Skin epidermis (tissue), 12 donors: ENCODE results near the gene ANKRD44.

Experiments
- H3K27ac ChIP-seq, 21 experiments: fragments of 200-600 bp; sonication (generic) in 11 of 21; one replicate each; pipeline ENCODE4 v1.5.0; 2020; ENCODE audit warnings: mild to moderate bottlenecking in 3 of 21, inconsistent platforms in 2 of 21, moderate library complexity in 2 of 21
- H3K4me3 ChIP-seq, 7 experiments: fragments of 200-600 bp; sonication (generic) in 2 of 7; one replicate each; pipeline ENCODE4 v1.5.0; 2020; ENCODE audit warnings: inconsistent platforms in 2 of 7, mild to moderate bottlenecking in 2 of 7, moderate library complexity in 1 of 7

The ANKRD44 gene

GRCh38 chr2:197113275-197113711 is 197.3 kb downstream of the ANKRD44 start:
- H3K27ac ChIP-seq = peak overlapping the region in 1 of 21 experiments; percentile 21
- no peak overlapping the region for H3K4me3 ChIP-seq

DNA sequence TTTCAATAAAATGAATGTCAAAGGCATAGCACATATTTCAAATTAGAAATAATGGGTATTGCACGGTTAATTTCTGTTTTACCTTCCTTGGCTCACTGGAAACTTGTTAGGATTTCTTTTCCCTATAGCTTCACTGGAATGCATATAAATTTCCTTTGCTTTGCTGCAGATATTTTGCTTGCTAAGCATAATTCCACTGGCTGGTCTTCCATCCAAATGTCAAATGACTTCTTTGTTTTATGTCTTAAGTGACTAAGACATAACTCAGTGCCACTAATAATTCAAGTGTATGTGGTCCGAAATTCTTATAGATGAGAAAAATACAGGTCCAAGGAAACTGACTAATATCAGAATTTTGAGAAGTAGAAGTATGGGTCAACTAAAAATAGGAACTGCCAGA is 201.3 kb downstream of the ANKRD44 start:
- H3K4me3 ChIP-seq = no peak overlapping the region
- no peak overlapping the region for H3K27ac ChIP-seq

GRCh38 chr2:197108758-197109157 is 201.8 kb downstream of the ANKRD44 start:
- H3K27ac ChIP-seq = peak overlapping the region in 5 of 21 experiments; percentile 3 to 67 (median 30)
- no peak overlapping the region for H3K4me3 ChIP-seq

- no peak overlapping the region for H3K4me3 ChIP-seq
- H3K27ac ChIP-seq = peak overlapping the region in 11 of 21 experiments; percentile 6 to 73 (median 46)
Observed at GRCh38 chr2:197107291-197108269, 203.0 kb downstream of the ANKRD44 start.

DNA sequence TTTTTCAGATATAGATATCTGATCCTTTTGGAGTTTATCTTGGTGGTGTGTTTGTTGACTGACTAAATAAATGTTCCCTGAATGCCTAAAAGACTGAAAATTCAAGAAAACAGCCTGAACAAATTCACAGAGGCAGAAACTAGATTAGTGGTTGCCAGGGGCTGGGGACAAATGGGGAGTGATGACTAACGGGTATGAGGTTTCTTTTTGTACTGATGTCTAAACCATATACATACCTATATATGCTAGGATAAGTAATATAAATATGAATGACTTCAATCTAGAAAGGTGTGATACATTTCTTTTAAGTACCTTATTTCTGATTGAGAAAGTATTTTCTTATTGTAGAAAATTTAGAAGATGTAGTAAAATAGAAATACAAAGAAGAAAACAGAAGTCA is 207.2 kb downstream of the ANKRD44 start:
- Histone ChIP-seq H3K27ac (no peak overlapping the region), H3K4me3 (no peak overlapping the region)

DNA sequence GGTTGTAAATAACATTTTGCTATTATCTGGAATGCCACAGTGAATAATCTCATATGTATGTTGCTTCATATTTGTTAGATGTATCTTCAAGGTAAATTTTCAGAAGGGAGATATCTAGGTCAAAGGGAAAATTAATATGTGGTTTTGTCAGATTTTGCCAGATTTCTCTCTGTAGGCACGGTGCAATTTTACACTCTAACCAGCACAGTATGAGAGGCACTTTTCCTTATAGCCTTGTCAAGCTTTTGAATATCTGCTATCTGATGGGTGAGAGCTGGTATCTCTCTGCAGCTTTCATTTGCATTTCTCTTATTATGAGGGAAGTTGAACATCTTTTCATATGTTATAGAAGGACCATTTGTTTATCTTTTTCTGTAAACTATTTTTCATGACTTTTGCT is 208.3 kb downstream of the ANKRD44 start:
- no peak overlapping the region for H3K27ac ChIP-seq
- H3K4me3 ChIP-seq = no peak overlapping the region

- no peak overlapping the region for H3K4me3 ChIP-seq
- no peak overlapping the region for H3K27ac ChIP-seq
Observed at GRCh38 chr2:197101519-197101918, 209.1 kb downstream of the ANKRD44 start.

GRCh38 chr2:197097578-197098366 is 212.8 kb downstream of the ANKRD44 start:
- H3K27ac ChIP-seq = no peak overlapping the region
- H3K4me3 ChIP-seq = no peak overlapping the region

GRCh38 chr2:197096649-197097048 is 213.9 kb downstream of the ANKRD44 start:
- no peak overlapping the region for H3K27ac ChIP-seq
- H3K4me3 ChIP-seq = no peak overlapping the region

- Histone ChIP-seq H3K4me3 (no peak overlapping the region), H3K27ac (no peak overlapping the region)
Observed at GRCh38 chr2:197092431-197092830, 218.1 kb downstream of the ANKRD44 start.

DNA sequence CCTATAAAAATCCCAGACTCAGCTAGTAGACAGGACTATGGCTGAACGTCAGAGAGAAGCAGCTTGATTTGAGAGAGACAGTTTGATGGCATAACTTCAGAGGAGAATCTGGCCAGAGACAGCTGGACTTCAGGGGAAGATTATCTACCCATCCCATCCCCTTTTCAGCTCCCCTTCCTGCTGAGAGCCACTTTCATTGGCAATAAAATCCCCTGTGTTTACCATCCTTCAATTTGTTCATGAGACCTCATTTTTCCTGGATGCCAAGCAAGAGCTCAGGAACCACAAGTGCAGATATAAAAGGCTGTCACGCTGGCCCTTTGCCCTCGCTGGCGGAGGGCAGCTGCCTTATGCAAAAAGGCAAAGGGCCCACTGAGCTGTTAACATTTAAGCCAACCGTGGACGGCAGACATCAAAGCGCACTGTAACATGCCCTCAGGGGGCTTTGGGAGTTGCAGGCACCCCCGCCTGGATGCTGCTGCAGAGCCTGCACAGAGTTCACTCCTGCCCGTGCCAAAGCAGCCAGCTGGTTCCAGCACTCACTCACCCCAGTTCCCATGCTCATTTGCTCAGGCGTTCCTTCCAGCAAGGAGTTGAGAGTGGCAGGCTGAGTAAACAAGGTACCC is 219.7 kb downstream of the ANKRD44 start:
- Histone ChIP-seq H3K4me3 (no peak overlapping the region), H3K27ac (no peak overlapping the region)

DNA sequence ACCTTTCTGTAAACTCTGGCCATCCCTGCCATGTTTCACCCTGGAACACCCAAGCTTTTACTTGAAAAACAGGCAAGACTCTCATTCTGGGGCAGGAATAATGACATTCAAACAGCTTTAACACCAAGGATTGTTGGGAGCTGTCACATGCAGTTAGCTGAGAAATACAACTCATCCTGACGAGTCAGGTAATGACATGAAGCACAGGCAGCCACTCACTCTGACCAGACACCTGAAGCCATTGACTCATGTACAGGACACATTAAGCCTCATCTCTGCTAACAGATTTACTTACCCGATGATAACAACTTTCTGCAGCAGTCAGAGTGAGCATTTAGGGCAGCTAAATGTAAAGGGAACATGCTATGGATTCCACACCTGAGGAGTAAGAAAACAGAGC is 220.9 kb downstream of the ANKRD44 start:
- Histone ChIP-seq H3K27ac (no peak overlapping the region), H3K4me3 (no peak overlapping the region)

DNA sequence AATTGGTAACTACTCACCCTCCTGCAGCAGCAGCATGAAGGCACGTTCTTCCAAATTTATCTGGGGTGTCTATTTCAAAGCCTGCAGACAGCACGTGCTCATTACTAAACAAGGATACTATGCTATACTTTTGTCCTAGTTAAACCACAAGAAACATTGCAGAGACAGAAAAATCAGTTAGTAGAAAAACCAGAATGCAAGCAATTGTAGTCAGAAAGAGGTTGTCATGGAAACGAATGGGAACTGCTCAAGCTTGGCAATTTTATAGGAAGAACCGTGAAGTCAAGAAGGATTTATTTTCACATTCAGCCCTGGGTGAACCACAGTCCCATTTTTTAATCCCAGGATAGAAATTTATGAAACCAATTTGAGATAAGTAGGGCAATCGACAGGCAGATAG is 221.9 kb downstream of the ANKRD44 start:
- Histone ChIP-seq H3K27ac (no peak overlapping the region), H3K4me3 (no peak overlapping the region)

DNA sequence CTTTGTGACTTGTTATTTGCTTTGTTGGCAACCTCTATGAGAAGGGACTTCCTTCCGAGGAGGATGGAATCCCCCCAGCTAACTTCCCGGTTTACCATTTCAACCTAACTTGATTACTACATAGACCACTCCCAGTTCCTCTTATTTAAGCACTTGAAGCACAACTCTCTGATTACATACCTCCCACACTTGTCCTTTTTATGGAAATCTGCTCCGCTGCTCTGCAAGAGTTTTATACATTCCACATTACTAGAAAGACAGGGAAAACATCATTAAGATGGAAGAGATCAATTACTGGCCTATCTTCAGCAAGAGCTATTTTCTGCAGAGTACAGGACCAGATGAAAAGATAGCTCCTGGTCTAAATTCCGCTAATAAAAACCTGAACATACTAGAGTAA is 224.1 kb downstream of the ANKRD44 start:
- Histone ChIP-seq H3K4me3 (no peak overlapping the region), H3K27ac (no peak overlapping the region)

- H3K4me3 ChIP-seq = no peak overlapping the region
- H3K27ac ChIP-seq = no peak overlapping the region
Observed at GRCh38 chr2:197085665-197086064, 224.9 kb downstream of the ANKRD44 start.

DNA sequence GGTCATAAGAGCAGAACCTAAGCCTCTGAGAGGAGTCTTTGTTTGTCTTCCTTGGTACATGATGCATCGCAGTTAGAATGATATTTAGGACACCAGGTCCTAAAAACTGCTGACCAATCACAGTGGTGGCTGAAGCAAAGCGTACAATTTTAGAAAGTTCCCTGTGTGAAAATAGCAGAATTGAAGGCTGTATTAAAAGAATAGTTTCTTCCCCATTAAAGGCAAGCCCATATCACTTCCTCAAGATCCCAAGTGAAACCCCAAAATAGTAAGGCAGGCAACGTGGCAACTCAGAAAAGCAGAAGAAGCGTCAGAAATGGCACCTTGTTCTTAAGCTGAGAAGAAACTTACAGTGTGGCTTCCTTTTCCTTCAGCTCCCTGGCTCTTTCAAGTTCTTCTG is 229.3 kb downstream of the ANKRD44 start:
- Histone ChIP-seq H3K4me3 (no peak overlapping the region), H3K27ac (no peak overlapping the region)

DNA sequence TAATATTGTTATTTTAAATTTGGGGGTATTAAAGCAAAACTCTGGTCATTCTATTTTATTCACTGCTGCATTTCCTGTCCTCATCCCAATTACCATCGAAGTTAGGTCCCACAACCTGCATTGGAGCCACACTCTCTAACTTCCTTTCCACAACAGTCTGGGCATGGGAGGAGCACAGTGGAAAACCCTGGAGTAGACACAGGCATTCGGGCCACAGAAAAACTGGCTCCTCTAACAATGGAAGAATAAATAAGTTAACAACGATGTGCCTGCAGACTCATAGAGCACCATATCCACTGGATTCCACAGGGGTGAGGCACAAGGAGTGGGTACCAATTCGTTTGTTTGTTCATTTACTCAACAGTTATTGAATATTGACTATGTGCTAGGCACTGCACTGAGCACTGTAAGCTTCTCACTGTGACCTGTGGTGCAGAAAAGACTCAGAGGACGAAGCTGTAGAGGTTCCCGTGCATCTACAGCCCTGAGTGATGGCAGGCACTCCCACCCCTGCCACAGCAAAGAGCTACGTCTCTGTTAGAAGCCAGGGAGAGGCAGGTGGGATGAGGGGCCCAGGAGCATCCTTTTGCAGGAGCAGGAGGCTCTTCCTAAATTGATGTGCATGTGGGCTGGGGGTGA is 229.9 kb downstream of the ANKRD44 start:
- no peak overlapping the region for H3K4me3 ChIP-seq
- no peak overlapping the region for H3K27ac ChIP-seq

- Histone ChIP-seq H3K4me3 (no peak overlapping the region), H3K27ac (no peak overlapping the region)
Observed at GRCh38 chr2:197079832-197080555, 230.6 kb downstream of the ANKRD44 start.

DNA sequence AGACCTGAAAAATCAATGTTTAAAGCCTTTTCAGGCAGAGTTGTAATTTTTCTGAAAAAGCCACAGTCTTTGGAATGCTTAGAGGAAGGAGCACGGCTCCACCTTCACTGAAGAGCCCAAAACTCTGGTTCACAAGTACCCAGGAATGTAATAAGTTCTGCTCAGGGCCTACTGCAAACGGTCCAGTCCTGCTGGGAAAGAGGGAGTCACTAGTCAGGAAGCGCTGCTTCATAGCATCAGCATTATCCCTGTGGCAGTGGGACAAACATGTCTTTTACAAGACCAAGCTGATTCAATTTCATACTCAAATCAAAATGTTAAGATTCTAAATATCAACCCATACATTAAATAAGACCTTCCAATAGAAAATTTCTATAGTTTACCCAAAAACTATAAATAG is 231.2 kb downstream of the ANKRD44 start:
- no peak overlapping the region for H3K4me3 ChIP-seq
- no peak overlapping the region for H3K27ac ChIP-seq
